Right renal cortex interstitium (tissue), 3 donors: ENCODE measurements around the gene ABCC6. TPM values are rescaled to one million over a fixed set of nuclear protein-coding genes. Genes with fewer than 3 reads are reported as not detected.
"Not testable (repeated sequence)": the region's sequence is repeated elsewhere in the genome, so short reads cannot be mapped to it uniquely, and the experiment has no call there.

Experiments
- DNase-seq, 3 donors: peaks; one replicate each; pipeline ENCODE4 v3.0.0-alpha.2; 2013; ENCODE audit warnings: low read depth in 3 of 3, low spot score in 2 of 3
- polyA plus RNA-seq, 3 donors: library from polyadenylated mRNA; unstranded; fragments of 120-200 nt; gene quantifications; one replicate each; pipeline ENCODE4 v1.2.1, GENCODE V29; 2013; ENCODE audit not compliant: insufficient read length in 3 of 3

ABCC6 gene
- 10 to 100 TPM; 14.0 to 26.1 (median 15.2) TPM for polyA plus RNA-seq

DNA sequence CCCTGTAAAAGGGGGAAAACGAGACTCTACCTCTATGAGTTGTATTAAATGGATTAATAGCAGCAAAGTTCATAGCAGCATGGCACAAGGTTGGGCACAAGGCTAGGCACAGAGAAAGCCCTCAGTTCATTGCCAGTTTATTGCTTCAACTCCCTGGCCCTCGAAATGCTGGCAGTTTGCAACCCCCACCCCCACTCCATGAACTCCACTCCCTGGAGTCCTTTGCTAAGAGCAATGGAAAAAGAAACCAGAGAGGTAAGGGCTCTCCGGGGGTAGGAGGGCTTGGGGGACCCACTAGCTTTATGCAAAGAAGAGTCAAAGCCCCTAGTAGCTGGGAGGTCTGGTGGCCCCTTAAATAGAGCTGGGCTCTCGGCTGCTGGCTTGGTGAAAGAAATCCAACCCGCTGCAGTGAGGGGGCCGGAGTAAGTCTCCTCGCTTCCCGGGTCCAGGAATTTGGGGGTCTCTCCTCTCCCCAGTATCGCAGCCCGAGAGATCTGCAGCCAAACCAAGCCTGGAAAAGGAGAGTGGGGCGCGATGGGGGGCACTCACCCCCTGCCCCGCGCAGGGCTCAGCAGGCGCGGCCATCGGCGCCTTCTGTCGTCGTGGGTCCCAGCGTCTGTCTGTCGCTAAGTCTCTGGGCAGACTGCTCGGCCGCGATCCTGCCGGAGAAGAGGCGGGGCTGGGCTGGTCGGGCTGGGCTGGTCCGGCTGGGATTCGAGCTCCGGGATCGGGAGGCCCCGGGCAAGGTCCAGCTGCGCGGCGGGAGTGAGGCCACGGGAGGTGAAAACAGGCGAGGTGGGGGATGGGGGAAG lies at the start of gene ABCC6:
Gene ABCC6, minus strand, starts transcription at position 645 of the 812 bp plus-strand sequence. Its CDS starts 60 bp downstream, at position 585.
- not testable (repeated sequence) for DNase-seq

DNA sequence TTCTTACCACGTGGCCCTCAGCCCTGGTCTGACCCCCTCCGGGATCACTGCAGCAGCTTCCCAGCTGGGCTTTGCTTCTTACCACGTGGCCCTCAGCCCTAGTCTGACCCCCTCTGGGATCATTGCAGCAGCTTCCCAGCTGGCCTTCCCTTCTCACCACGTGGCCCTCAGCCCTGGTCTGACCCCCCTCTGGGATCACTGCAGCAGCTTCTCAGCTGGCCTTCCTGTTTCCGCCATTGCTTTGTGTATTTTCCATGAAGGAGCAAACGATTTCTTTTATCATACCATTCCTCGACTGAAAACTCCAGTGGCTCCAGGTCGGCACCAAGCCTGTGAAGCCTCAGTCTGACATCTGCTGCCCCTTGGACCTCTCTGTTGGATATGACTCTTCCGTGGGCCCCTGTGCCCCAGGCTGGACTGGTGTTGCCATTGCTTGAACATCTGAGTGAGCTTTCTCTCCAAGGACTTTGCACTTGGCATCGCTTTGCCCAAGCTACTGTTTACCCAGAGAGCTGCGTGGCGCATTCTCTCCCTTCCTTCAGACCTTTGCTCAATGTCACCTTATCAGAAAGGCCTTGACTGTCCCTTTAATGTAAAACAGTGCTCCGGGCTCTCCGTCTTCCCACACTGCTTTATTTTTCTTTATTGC lies 49.4 kb upstream of the ABCC6 start:
- DNase-seq = not testable (repeated sequence)

DNA sequence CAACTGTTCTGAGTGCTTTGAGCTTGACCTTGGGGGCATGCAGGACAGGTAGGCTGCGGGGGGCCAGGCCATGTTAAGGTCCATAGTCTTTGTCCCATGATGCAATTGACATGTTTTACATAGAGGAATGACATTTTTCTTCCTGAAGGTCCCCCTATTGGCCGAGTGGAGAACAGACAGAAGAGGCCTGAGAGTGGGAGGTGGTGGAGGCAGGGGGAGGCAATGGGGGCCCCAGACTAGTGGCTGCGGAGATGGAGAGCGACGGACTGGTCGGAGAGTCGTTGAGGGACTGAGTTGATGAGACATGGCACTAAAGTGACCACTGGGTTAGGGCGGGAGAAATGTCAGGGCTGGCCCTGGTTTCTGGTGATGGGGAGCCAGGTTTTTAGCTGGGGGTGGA lies 48.4 kb upstream of the ABCC6 start:
- not testable (repeated sequence) for DNase-seq

DNA sequence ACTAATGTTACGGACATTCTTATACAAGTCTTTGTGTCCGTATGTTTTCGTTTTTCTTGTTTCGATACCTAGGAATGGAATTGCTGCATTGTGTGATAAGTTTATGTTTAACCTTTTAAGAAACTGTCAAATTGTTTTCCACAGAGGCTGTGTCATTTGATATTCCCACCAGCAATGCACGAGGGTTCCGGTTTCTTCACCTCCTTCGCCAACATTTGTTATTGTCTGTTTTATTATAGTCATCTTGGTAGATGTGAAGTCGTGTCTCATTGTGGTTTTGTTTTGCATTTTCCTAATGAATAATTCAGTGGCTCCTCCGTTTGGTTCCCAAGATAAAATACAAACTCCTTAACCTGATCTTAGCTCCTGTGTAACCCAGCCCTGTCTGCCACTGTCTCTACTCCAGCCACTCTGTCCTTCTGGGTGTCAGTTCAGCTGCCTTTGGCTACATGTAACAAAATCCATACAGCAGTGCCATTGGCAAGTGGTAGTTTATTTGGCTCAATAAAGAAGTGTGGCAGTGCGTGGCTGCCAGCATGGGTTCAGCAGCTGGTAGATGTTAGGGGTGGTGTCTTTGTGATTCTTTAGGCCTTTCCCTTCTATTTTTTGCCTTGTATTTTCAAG lies 45.0 kb upstream of the ABCC6 start:
- not testable (repeated sequence) for DNase-seq

DNA sequence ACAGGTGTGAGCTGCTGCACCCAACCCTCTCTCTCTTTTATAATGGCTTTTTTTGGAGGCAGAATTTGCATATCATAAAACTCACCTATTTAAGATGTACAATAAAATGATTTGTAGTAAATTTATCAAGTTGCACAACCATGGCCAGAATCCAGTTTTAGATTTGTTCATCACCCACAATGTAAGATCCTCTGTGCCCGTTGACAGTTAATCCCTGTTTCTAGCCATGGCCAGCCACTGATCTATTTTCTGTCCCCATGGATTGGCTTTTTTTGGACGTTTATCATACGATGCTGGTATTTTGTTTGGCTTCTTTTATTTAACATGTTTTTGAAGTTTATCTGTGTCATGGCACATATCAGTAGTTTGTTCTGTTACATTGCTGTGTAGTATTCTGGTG lies 44.4 kb upstream of the ABCC6 start:
- DNase-seq = not testable (repeated sequence)

DNA sequence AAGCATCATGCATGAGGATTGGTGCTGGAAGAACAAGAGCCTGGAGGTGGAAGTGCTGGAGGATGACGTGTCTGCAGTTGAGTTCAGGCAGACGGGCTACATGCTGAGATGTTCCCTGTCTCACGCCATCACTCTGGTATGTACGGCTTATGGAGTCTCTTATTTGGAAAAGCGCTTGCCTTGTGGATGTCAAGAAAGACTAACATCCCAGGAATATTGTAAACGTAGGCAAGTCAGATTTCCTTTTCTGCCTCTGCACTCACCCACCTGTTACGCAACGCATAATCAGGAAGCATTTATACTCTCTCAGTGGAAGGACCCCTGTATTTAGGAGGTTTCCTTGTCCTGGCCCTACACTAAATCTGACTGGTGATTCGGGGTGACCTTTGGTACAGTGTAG lies 41.8 kb upstream of the ABCC6 start:
- DNase-seq = not testable (repeated sequence)

DNA sequence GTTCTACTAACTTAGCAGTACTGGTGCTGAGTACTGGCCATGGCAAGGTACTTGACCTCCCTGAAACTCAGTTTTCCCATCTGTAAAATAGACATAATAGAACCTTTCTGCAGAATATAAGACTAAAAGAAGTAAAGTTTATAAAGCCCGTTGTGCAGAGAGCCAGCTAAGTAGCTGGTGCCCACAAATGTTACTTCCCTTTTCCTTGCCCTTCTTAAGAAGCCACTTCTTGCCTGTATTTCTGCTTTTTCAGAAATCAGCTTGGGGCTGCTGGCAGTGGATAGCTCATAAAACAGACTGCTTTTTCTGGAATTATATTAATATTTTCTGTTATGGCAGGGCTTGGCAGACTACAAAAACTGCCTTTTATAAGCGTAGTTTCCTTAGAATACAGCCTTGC lies 40.7 kb upstream of the ABCC6 start:
- DNase-seq = not testable (repeated sequence)

DNA sequence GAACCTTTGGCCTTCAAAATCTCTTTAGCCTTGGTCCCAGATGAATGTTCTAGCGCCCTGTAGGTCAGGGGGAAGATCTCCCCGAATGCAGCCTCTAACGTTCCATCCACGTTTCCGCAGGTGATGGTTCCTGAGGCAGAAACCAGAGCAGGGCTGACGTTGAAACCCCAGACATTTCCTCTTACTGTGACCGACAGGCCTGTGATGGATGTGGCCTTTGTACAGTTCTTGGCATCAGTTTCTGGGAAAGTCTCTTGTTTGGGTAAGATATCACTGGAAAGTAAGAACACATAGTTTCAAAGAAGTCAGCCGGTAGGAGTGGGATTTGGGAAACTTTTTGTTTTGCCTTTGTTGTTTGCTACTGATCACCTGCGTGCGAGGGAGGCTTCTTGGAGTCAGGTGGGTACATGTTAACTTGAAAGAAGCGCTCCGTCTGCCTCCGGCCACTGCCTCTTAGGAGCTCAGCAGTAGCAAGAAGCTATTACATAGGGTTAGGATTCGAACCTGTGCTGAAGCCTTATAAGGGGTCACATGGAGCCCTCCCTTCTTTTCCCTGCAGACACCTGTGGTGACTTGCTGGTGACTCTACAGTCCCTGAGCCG lies 39.8 kb upstream of the ABCC6 start:
- DNase-seq = not testable (repeated sequence)

DNA sequence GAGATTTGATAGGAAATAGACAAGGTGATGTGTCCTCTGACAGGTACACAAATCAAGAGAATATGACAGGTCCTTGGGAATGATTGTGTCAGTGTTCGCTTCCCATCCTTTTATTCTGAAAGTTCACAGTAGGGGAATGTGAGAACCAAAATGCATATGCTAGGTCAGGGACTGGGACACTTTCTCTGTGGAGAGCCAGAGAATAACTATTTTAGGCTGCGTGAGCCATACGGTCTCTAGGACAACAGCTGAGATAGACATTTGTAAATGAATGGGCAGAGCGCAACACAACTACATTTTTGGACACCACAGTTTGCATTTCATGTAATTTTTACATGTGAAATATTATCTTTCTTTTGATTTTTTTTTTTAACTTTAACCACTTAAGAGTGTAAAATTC lies 36.7 kb upstream of the ABCC6 start:
- not testable (repeated sequence) for DNase-seq

DNA sequence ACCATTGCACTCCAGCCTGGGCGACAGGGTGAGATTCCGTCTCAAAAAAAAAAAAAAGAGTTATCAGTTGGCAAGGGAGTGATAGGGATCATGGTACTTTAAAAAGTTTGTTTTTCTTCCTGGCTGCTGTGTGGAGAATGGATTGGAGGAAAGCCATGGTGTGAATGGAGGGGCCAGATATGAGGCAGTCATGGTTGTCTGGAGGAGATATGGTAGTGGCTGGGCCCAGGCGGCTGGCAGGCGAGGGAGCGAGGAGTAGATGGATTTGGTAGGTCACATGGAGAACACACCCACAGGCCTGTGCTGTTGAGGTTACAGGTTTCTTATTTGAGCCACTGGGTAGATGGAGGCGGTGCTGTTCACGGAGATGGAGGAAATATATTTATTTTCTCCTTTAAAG lies 35.5 kb upstream of the ABCC6 start:
- DNase-seq = not testable (repeated sequence)

DNA sequence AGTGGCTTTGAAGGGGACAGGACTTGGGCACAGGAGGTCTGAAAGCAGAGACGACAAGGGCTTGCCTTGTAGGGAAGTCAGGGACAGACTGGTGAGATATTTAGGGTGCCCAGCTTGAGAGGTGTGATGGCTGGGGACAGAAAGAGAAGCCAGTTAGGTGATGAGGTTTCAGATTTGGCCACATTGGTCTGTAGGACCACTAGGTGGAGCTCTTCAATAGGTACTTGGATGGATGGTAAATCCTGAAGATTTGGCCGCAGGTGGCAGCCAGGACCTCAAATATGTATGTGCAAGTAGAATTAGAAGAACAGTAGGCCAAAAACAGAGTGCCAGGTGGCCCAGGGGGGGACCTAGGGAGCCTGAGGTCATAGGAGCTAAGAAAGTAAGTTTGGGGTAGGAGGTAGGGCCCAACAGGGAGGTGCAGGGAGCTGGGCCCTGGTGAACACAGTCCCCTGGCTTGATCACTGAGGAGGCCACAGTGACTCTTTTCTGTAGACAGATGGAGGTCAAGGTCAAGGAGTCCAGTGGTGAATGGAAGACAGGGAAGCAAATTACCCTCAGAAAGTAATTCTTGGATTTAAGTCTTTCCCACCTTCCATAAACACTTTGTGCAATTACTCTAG lies 34.1 kb upstream of the ABCC6 start:
- not testable (repeated sequence) for DNase-seq

DNA sequence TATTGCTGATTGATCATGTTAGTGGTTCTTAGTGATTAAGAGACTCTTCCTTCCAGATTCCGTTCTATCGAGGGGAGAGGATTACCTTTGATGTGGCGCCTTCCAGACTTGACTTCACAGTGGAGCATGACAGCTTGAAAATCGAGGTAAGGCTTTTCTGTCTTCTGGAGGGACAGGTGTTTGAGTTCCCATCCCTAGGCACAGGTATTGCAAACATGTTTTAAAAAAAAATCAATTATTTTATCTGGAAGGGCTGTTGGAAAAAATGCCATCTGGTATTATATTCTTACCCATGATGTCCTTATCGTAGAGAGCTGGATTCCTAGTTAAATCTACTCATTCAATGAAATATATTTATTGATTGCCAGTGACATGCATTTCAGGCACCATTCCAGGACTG lies 29.1 kb upstream of the ABCC6 start:
- DNase-seq = not testable (repeated sequence)

DNA sequence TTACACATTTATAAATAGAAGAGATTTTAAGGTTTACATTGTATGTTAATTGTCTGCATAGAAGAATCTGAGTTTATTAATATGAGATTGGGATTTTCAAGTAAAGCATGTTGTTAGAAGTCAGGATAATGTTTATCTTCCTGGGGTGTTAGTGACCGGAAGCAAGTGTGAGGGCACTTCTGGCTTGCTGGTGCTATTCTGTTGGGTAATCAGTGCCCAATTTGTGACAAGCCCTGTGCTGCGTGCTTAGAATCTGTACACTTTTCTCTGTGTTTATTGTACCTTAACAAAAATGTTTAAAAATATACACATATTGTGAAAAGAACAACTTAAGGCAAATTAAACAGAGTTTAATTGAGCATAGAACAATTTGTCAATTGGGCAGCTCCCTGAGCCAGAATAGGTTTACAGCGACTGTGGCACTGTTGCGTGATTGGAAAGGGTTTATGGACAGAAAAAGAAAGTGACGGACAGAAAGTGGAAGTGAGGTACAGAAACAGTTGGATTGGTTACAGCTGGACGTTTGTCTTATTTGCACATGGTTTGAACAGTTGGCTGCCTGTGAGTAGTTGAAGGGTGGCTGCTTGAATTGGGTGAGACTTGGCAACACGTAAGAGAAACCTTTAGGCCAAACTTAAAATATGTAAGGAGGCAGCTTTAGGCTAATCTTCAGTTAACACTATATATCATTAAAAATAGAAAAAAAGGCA lies 26.5 kb upstream of the ABCC6 start:
- not testable (repeated sequence) for DNase-seq

DNA sequence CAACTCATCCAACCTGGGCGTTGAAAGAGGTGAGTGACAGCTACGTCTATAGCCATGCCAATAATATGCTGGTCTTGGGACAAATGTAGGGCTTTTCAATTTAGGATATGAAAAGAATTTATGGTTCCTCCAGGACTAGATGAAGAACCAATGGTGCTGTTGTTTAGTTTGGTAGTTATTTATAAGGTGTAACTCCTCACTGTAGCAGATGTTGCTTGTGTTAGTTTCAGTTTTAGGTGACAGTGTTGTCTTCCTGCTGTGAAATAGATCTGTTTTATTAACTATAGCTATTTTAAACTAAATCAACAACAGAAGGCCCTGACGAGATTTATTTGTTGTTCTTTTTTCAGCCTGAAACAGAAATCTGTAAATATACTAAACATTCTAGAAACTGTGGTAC lies 24.1 kb upstream of the ABCC6 start:
- DNase-seq = not testable (repeated sequence)

DNA sequence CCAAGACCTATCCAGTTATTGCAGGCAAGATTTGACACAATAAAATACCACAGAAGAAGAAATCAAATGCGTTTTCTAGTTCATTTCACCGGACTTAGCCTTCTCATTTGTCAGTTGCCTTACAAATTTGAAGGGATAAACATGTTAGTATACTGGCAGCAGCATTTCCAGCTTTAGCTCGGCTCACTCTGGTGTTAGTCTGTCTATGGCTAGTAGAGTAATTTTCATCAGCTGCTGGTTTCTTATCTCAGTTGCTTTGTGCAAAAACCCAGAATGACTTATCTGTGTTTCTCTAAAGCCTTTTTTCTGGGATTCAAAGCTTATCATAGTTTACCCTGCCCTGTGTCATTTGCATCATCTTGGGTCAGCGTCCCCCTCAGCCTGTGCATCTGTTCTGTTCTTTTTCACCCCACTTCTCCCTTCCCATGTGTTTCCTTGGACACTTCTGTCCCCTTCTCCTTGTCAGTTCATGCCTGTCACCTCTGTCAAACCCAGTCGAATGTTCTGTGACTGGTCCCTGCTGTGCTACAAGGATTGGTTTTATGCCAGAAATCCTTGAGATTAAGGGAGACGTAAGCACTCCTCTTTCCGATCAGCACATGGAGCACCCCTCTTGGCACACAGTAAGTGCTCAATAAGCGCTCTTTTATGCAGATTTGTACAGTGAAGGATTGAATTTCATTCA lies 23.4 kb upstream of the ABCC6 start:
- not testable (repeated sequence) for DNase-seq

DNA sequence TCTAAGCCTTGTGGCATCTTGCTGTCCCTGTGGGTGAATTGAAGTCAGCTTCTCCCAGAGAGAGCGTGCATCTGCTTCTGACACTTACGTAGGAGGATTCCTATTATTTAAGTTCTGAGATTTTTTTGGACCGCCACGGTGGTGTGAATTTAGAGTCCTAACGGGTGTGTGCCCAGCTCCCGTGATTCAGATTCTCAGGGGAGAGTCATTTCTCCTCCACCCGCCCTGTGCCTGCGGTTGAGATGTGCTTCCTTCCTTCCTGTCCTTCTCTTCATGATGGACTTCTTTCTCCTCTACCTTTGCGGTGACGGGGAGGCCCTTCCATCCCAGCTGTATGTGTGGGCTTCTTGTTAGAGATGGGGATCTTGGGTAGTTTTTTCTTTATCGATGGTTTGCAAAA lies 20.6 kb upstream of the ABCC6 start:
- not testable (repeated sequence) for DNase-seq

DNA sequence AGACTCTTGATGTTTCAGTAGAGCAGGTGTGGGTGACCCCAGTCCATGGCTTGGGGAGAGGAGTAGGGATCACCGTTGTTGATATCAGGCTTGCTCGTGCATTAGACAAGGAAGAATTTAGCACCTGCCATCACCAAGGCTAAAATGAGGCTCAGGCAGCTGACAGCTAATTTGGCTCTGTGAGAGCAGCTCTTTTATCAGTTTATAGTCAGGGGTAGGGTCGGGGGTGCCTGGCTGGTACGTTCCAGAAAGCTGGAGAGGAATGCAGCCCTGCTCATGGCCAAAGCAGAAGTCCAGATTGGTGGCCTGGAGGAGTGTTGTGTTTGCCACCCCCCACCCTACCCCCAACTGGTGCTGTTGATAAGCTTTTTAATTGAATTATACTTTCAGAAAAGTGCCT lies 17.4 kb upstream of the ABCC6 start:
- not testable (repeated sequence) for DNase-seq

DNA sequence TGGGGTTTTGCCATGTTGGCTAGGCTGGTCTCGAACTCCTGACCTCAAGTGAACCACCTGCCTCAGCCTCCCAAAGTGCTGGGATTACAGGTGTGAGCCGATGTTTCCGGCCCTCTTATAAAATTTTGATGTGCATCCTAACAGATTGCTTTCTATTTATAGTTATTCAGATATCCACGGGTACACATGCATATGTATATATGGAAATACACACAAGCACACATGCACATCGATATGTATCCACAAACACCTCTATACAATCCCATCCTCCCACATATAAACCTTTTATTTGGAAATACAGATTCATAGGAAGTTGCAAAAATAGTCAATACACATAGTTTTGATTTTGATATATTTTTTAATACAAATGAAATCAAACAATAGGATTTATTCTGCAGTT lies 14.4 kb upstream of the ABCC6 start:
- DNase-seq = not testable (repeated sequence)

DNA sequence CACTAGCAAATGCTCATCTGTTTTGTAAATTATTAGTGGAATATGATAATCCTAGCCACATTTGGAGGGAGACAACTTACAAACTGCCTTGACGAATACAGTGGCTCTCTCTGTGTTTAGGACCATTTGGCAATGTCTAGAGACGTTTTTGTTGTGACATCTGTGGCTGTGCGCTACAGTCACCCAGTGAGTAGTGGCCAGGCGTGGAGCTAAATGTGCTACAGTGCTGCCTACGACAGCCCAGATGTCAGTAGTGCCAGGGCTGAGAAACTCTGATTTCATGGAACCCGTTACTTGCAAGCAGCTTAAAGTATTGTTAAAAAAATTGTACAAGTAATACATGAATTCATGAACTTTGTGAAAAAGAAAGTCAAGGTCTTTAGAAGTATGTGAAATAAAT lies 13.8 kb upstream of the ABCC6 start:
- not testable (repeated sequence) for DNase-seq
